NCI-H146 (cell line): ENCODE results near the gene TLE6.
"Not testable (repeated sequence)": the region's sequence is repeated elsewhere in the genome, so short reads cannot be mapped to it uniquely, and the experiment has no call there.

Source experiments
- DNase-seq: peaks from one replicate; lab custom pipeline; 2025; lab: John Stamatoyannopoulos, UW

Gene TLE6

GRCh38 chr19:2977001-2977745 is at the start of gene TLE6:
TSS of gene TLE6 (plus strand) at chr19:2977564. CDS start at chr19:2978234, 670 bp downstream.
- DNase-seq = peak; percentile 95

- no peak for DNase-seq
Observed at GRCh38 chr19:2933490-2933910, 43.9 kb upstream of the TLE6 start.

GRCh38 chr19:2935863-2936262 is 41.5 kb upstream of the TLE6 start:
- DNase-seq = not testable (repeated sequence)

GRCh38 chr19:2942928-2943640 is 34.3 kb upstream of the TLE6 start:
- no peak for DNase-seq

- no peak for DNase-seq
Observed at GRCh38 chr19:2944403-2944774, 33.0 kb upstream of the TLE6 start.

- peak; percentile 98 for DNase-seq
Observed at GRCh38 chr19:2944775-2945574, 32.4 kb upstream of the TLE6 start, which contains the start of gene ZNF77. TSS of gene ZNF77 (minus strand) at chr19:2944971. CDS start at chr19:2944840, 131 bp downstream.

- no peak for DNase-seq
Observed at GRCh38 chr19:2945575-2946184, 31.7 kb upstream of the TLE6 start.

- peak; percentile 73 for DNase-seq
Observed at GRCh38 chr19:2949939-2950285, 27.5 kb upstream of the TLE6 start.

- peak; percentile 96 for DNase-seq
Observed at GRCh38 chr19:2950286-2951124, 26.9 kb upstream of the TLE6 start.

- DNase-seq = no peak
Observed at GRCh38 chr19:2952953-2953481, 24.3 kb upstream of the TLE6 start.

- DNase-seq = no peak
Observed at GRCh38 chr19:2957160-2957559, 20.2 kb upstream of the TLE6 start.

GRCh38 chr19:2960120-2960519 is 17.2 kb upstream of the TLE6 start:
- DNase-seq = no peak

GRCh38 chr19:2962018-2962670 is 15.2 kb upstream of the TLE6 start:
- DNase-seq = peak; percentile 77

- no peak for DNase-seq
Observed at GRCh38 chr19:2963122-2963521, 14.2 kb upstream of the TLE6 start.

GRCh38 chr19:2963631-2964030 is 13.7 kb upstream of the TLE6 start:
- DNase-seq = not testable (repeated sequence)

GRCh38 chr19:2964874-2965273 is 12.5 kb upstream of the TLE6 start:
- no peak for DNase-seq

GRCh38 chr19:2967972-2968371 is 9.4 kb upstream of the TLE6 start:
- DNase-seq = no peak

GRCh38 chr19:2969104-2969504 is 8.3 kb upstream of the TLE6 start:
- peak; percentile 79 for DNase-seq

- no peak for DNase-seq
Observed at GRCh38 chr19:2970201-2970835, 7.0 kb upstream of the TLE6 start.

- no peak for DNase-seq
Observed at GRCh38 chr19:2973229-2973628, 4.1 kb upstream of the TLE6 start.
